HepG2 (cell line): ENCODE measurements around the gene SLC9A8. TPM values are rescaled to one million over a fixed set of nuclear protein-coding genes. Genes with fewer than 3 reads are reported as not detected.

Source experiments
- ELF1 ChIP-seq: sonication (generic); formaldehyde crosslinking; IDR thresholded peaks from 2 replicates; pipeline ENCODE4 v1.4.0; 2020; ENCODE audit warnings: missing genetic modification reagents
- FOXK2 ChIP-seq: fragments of 450-650 bp; IDR thresholded peaks from 2 replicates; pipeline ENCODE4 v1.6.1; 2016
- HNF4A ChIP-seq: sonication (generic); formaldehyde crosslinking; IDR thresholded peaks from 2 replicates; pipeline ENCODE4 v1.4.0; 2020; ENCODE audit warnings: missing genetic modification reagents
- IRX3 ChIP-seq: sonication (generic); formaldehyde crosslinking; IDR thresholded peaks from 2 replicates; pipeline ENCODE4 v1.8.1; 2023; ENCODE audit warnings: mild to moderate bottlenecking, low read depth, missing genetic modification reagents, borderline replicate concordance
- REL ChIP-seq: sonication (generic); formaldehyde crosslinking; conservative IDR thresholded peaks from 2 replicates; pipeline ENCODE4 v1.8.0; 2022; ENCODE audit warnings: mild to moderate bottlenecking, missing genetic modification reagents, moderate library complexity
- TAF1 ChIP-seq: sonication (generic); formaldehyde crosslinking; IDR thresholded peaks from 2 replicates; pipeline ENCODE4 v1.4.0; 2020; ENCODE audit warnings: missing genetic modification reagents
- U2AF2 ChIP-seq: fragments of 200-400 bp; formaldehyde crosslinking; IDR thresholded peaks from 2 replicates; pipeline ENCODE4 v1.6.1; 2017; ENCODE audit warnings: low read depth, mild to moderate bottlenecking, low read length
- ZBTB7A ChIP-seq: sonication (generic); formaldehyde crosslinking; IDR thresholded peaks from 2 replicates; pipeline ENCODE4 v1.8.0; 2022; ENCODE audit warnings: mild to moderate bottlenecking, missing genetic modification reagents
- ZMYM2 ChIP-seq: sonication (generic); formaldehyde crosslinking; IDR thresholded peaks from 2 replicates; pipeline ENCODE4 v1.8.0; 2022; ENCODE audit warnings: mild to moderate bottlenecking, missing genetic modification reagents
- ZNF326 ChIP-seq: sonication (generic); formaldehyde crosslinking; IDR thresholded peaks from 2 replicates; pipeline ENCODE4 v1.4.0; 2020; ENCODE audit warnings: missing genetic modification reagents, borderline replicate concordance
- ZNF446 ChIP-seq: sonication (generic); formaldehyde crosslinking; IDR thresholded peaks from 2 replicates; pipeline ENCODE4 v1.5.0; 2020; ENCODE audit warnings: mild to moderate bottlenecking, missing genetic modification reagents
- ZNF569 ChIP-seq: sonication (generic); formaldehyde crosslinking; IDR thresholded peaks from 2 replicates; pipeline ENCODE4 v1.5.0; 2020; ENCODE audit warnings: mild to moderate bottlenecking, missing genetic modification reagents, moderate library complexity, borderline replicate concordance
- ZNF577 ChIP-seq: sonication (generic); formaldehyde crosslinking; IDR thresholded peaks from 2 replicates; pipeline ENCODE4 v1.4.0; 2020; ENCODE audit warnings: mild to moderate bottlenecking, low read depth, missing genetic modification reagents, borderline replicate concordance
- ZNF691 ChIP-seq: sonication (generic); formaldehyde crosslinking; IDR thresholded peaks from 2 replicates; pipeline ENCODE4 v1.4.0; 2020; ENCODE audit warnings: missing genetic modification reagents, low read depth, mild to moderate bottlenecking, borderline replicate concordance
- ZNF773 ChIP-seq: sonication (generic); formaldehyde crosslinking; IDR thresholded peaks from 2 replicates; pipeline ENCODE4 v1.4.0; 2020; ENCODE audit warnings: missing genetic modification reagents, borderline replicate concordance
- ZNF792 ChIP-seq: IDR thresholded peaks from 2 replicates; pipeline ENCODE4 v1.6.1; 2016
- polyA plus RNA-seq, 8 experiments: library from polyadenylated mRNA; depleted of rRNA in 3 of 8; stranded (reverse) in 7 of 8; unstranded in 1 of 8; fragments of >200 nt; fragmentation: Illumina TruSeq in 4 of 8; extraction: Trizol in 4 of 8; gene quantifications; 2 replicates each; pipeline versions ENCODE4 v1.2.1 to v1.2.3, GENCODE V29; 2011 to 2016; ENCODE audit warnings: low read depth in 4 of 8, missing spikeins in 1 of 8, mixed read lengths in 1 of 8; ENCODE audit not compliant: insufficient read depth in 1 of 8
- total RNA-seq, 5 experiments: library from RNA; depleted of rRNA; stranded (reverse); fragments of >200 nt; fragmentation: Illumina TruSeq; extraction: Trizol; gene quantifications; 2 replicates each; pipeline ENCODE4 v1.2.3, GENCODE V29; 2016; ENCODE audit warnings: low read depth in 1 of 5
- TF ChIP-seq, protein P1 (sequence below): IDR thresholded peaks from 2 replicates; pipeline ENCODE4 v1.6.1; 2016; ENCODE audit warnings: low read depth, control low read depth
- TF ChIP-seq, protein P2 (sequence below): sonication (generic); formaldehyde crosslinking; IDR thresholded peaks from one replicate; pipeline ENCODE4 v1.5.1; 2020; ENCODE audit warnings: mild to moderate bottlenecking, missing genetic modification reagents; ENCODE audit errors: not compliant biosample characterization
- TF ChIP-seq, protein P3 (sequence below): sonication (generic); formaldehyde crosslinking; IDR thresholded peaks from 2 replicates; pipeline ENCODE4 v1.5.1; 2020; ENCODE audit warnings: missing genetic modification reagents, mild to moderate bottlenecking, borderline replicate concordance

The SLC9A8 gene
- total and polyA plus RNA-seq, 2 of the 13 experiments (the other 11 are each of a cell fraction or from before 2014, with no cell fraction given), result 4.1 to 7.4 TPM

DNA sequence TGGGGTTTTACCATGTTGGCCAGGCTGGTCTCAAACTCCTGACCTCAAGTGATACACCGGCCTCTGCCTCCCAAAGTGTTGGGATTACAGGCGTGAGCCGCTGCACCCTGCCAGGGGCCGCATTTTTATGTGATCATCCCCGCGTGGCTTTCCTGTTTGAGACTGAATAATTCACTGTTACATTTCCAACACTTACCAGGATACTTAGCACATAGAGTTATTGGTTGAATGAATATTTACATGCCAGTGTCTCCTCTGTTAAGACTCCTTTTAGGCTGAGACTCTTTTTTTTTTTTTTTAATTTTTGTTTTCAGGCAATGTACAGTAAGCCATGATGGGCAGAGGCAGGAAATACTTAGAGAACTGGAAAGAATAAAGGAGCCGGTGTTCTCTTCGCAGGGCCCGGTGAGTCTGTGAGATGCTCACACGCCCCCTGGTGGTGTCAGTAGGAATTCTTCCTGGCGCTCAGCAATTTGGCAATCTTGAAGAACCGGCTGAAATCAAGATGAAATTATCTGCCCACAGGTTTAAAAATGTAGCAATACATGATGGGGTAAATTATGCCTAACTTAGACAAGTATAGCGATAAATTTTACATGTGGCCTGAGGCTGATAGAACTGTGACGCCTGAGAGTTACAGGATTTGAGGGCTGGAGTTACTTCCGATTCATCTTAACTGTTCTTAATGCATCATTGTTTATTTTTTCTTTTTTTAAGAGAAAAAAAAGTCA is 115.9 kb downstream of the SLC9A8 start (continued):
- peak; percentile 32; the same call in 1 of the 2 replicates for TF ChIP-seq TAF1
- TF ChIP-seq ZNF773 (CRISPR knock-in tag), result no peak
- TF ChIP-seq FOXK2, result no peak
- TF ChIP-seq, protein P1, sequence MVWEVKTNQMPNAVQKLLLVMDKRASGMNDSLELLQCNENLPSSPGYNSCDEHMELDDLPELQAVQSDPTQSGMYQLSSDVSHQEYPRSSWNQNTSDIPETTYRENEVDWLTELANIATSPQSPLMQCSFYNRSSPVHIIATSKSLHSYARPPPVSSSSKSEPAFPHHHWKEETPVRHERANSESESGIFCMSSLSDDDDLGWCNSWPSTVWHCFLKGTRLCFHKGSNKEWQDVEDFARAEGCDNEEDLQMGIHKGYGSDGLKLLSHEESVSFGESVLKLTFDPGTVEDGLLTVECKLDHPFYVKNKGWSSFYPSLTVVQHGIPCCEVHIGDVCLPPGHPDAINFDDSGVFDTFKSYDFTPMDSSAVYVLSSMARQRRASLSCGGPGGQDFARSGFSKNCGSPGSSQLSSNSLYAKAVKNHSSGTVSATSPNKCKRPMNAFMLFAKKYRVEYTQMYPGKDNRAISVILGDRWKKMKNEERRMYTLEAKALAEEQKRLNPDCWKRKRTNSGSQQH (CRISPR knock-in tag), result no peak
- TF ChIP-seq HNF4A (CRISPR knock-in tag), result no peak
- TF ChIP-seq REL (CRISPR knock-in tag), result no peak
- TF ChIP-seq, protein P2, sequence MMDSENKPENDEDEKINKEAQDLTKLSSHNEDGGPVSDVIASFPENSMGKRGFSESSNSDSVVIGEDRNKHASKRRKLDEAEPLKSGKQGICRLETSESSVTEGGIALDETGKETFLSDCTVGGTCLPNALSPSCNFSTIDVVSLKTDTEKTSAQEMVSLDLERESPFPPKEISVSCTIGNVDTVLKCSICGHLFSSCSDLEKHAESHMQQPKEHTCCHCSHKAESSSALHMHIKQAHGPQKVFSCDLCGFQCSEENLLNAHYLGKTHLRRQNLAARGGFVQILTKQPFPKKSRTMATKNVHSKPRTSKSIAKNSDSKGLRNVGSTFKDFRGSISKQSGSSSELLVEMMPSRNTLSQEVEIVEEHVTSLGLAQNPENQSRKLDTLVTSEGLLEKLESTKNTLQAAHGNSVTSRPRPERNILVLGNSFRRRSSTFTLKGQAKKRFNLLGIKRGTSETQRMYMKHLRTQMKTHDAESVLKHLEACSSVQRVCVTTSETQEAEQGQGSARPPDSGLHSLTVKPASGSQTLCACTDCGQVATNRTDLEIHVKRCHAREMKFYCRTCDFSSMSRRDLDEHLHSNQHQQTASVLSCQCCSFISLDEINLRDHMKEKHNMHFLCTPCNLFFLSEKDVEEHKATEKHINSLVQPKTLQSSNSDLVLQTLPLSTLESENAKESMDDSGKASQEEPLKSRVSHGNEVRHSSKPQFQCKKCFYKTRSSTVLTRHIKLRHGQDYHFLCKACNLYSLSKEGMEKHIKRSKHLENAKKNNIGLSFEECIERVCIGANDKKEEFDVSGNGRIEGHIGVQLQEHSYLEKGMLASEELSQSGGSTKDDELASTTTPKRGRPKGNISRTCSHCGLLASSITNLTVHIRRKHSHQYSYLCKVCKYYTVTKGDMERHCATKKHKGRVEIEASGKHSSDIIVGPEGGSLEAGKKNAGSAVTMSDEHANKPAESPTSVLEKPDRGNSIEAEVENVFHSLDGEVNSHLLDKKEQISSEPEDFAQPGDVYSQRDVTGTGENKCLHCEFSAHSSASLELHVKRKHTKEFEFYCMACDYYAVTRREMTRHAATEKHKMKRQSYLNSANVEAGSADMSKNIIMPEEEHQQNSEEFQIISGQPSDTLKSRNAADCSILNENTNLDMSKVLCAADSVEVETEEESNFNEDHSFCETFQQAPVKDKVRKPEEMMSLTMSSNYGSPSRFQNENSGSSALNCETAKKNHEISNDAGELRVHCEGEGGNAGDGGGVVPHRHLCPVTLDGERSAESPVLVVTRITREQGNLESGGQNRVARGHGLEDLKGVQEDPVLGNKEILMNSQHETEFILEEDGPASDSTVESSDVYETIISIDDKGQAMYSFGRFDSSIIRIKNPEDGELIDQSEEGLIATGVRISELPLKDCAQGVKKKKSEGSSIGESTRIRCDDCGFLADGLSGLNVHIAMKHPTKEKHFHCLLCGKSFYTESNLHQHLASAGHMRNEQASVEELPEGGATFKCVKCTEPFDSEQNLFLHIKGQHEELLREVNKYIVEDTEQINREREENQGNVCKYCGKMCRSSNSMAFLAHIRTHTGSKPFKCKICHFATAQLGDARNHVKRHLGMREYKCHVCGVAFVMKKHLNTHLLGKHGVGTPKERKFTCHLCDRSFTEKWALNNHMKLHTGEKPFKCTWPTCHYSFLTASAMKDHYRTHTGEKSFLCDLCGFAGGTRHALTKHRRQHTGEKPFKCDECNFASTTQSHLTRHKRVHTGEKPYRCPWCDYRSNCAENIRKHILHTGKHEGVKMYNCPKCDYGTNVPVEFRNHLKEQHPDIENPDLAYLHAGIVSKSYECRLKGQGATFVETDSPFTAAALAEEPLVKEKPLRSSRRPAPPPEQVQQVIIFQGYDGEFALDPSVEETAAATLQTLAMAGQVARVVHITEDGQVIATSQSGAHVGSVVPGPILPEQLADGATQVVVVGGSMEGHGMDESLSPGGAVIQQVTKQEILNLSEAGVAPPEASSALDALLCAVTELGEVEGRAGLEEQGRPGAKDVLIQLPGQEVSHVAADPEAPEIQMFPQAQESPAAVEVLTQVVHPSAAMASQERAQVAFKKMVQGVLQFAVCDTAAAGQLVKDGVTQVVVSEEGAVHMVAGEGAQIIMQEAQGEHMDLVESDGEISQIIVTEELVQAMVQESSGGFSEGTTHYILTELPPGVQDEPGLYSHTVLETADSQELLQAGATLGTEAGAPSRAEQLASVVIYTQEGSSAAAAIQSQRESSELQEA (CRISPR knock-in tag), result no peak
- TF ChIP-seq ZNF569, result no peak
- TF ChIP-seq ZMYM2 (CRISPR knock-in tag), result peak; percentile 69; the same call in 1 of the 2 replicates
- TF ChIP-seq, protein P3, sequence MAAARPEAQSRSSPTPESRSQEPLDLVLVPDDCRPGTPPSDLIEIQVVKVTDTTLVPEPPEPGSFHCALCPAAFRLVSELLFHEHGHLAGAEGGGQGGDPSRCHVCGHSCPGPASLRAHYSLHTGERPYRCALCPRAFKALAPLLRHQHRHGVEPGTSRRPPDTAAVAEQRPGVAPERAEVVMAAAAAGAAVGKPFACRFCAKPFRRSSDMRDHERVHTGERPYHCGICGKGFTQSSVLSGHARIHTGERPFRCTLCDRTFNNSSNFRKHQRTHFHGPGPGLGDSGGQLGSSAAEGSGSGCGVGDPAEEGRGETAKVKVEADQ (CRISPR knock-in tag), result no peak
- peak; percentile 26; the same call in 1 of the 2 replicates for TF ChIP-seq ELF1 (CRISPR knock-in tag)
- TF ChIP-seq IRX3, result no peak
- TF ChIP-seq ZNF691 (CRISPR knock-in tag), result no peak
- TF ChIP-seq ZNF446 (CRISPR knock-in tag), result no peak
- no peak for TF ChIP-seq U2AF2
- TF ChIP-seq ZNF792, result 0 out of 2 replicates have a peak, but pooled peaks have one; percentile 53
- no peak for TF ChIP-seq ZNF577
- no peak for TF ChIP-seq ZBTB7A (CRISPR knock-in tag)
- no peak for TF ChIP-seq ZNF326 (CRISPR knock-in tag)
